ENCODE data around the gene ARNT2.

The ARNT2 gene

DNA sequence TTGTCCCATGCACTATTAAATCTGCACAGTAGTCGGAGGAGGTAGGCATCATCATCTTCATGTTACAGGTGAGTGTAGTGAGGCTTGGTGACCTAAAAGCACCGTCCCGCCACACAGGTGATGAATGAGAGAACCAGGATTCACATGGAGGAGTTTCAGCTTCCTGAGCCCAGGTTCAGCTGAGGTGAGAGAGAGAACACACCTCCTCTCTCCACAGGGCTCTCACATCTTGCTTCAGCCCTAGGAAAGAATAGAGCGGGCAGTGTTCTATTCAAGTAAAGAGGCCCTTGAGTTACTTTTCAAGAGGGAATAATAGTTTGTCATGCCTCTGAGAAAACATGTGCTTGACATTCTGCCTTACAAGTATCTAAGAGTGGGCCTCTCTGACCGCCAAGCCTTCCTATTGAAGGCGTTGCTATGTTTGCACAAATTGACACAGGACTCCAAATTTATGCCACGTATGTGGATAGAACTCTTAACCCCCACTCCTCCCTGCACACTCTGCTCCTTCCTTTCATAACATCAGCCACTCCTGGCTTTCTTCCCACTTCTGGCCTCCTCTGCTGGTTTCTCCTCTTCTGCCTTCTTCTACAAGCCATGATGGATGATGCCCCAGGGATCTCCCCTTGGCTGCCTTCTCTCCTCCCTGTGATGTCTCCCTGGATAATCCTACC lies 152.6 kb downstream of the ARNT2 start:
- no peak for DNase-seq (ENCODE audit: low read depth)

DNA sequence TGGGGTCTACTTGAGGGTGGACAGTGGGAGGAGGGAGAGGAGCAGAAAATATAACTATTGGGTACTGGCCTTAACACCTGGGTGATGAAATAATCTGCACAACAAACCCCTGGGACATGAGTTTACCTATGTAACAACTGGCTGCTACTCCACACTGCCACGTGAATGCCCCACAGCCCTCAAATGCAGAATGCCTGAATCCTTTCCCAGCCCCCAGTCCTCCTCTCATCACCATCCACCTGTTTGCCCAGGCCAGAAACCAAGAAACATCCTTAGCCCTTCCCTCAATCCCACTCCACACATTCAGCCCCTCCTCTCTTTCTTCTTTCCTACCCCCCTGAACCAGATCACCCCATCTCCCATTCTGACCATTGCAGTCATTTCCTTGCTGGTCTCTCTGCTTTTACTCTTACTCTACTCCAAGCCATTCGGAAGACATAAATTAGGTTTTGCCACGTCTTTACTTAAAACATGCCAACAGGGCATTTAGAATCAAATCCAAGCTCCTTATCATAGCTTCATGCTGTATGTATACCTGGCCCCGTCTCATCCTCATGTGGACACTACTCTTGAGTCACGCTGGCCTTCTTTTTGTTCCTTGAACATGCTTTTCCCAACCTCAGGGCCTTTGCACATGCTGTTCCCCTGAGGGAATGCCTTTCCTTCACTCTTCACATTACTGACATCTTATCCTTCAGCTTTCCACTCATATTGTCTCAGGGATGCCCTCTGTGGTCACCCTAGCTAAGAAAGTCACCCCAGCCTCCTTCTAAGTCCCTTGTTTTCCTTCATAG lies 153.5 kb downstream of the ARNT2 start:
- DNase-seq (ENCODE audit: low read depth), result no peak

DNA sequence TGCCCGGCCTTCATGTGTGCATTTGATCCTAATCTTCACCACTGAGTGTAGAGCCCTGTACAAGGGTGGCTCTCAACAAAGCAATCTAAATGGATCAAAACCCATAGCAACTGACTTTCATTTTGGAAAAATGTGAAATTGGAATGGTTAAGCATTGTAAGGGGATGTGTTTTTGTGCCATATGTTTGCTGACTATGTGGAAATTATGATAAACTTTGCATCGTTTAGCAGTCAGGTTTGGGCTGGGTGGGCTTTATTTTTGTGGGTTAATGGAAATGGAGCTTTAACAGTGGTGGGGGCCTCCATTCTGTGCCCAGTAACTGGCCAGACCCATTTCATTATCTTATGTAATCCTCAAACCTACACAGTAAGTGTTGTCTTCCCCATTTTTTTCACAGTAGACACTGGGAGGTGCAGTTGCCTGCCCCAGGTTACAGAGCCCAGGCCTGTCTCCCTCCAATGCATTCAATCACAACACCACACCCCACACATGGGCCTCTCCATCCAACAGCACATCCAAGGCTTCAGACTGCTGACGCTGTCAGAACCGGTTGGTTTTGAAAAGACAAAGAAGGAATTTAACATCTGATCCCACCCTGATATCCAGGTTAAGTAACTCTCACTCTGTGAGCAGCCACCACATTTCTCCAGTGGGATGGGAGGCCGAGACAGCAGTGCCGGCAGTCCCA lies 154.6 kb downstream of the ARNT2 start:
- no peak for DNase-seq (ENCODE audit: low read depth)

DNA sequence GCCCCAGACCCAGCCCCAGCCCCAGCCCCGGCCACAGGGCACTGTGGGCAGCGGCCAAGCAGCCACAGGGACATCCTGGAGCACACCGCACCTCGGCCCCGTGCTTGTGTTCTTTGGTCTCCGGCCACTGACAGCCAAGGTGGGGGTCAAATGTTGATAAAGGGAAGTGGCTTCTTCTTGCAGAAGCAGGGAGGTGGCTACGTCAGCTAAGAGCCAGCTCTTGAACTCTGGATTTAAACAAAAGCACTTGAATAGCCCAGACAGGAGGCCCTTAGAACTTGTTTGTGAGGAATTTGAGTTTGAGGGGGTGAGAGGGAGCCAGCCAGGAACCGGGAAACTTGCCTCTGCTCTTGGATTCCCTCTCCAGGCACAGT lies 155.1 kb downstream of the ARNT2 start:
- DNase-seq (ENCODE audit: low read depth), result no peak

DNA sequence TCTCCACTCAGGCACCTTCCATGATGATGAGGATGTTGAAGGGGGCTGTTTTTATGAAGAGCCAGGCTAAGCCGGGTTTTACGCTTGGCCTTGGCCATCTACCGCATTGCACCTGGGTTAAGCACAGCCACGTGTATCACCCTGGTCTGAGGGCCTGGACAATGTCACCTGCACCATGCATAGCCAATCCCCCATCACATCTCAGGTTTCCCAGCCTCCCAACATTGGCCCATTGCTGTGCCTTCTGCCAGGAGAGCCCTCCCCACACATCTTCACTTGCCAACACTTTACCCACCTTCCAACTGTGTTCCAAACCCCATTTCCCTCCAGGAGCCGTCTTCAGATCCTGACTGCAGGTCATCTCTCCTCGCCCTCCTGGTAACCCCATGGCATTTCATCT lies 155.6 kb downstream of the ARNT2 start:
- no peak for DNase-seq (ENCODE audit: low read depth)

DNA sequence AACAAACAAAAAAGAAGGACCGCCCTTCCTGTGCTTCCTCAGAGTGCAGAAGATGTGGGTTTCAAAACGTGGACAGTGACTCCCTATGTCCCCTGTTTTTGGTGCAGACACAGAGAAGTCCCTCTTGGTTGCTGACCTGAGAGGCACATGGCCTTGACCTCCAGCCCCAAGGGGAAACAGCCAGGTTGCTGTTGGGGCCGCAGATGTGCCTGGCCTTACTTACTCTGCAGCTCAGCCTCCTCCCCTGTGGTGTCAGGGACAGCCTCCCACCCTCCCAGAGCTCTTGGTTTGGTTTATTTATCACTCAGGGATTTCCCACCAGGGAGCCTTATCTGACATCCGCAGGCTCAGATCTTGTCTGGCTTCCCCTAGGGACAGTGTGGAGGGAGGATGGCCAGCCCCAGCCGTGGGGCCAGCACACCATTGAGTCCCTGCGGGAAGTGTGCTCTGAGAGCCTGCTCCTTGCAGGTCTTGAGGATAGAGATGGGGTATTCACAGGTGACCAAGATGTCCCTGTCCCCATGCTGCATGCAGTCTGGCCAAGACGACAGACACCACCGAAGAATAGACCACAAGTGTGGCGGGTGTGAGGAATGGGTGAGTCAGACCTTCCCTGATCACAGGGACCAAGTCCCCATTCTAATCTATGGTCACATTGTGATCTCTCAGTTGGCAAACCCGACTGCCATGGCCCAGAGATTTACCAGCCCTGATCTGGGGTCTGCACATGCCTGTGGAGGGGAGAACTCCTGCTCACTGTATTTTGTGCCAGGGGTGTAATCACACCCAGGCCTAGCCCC lies 156.6 kb downstream of the ARNT2 start:
- DNase-seq (ENCODE audit: low read depth), result no peak

DNA sequence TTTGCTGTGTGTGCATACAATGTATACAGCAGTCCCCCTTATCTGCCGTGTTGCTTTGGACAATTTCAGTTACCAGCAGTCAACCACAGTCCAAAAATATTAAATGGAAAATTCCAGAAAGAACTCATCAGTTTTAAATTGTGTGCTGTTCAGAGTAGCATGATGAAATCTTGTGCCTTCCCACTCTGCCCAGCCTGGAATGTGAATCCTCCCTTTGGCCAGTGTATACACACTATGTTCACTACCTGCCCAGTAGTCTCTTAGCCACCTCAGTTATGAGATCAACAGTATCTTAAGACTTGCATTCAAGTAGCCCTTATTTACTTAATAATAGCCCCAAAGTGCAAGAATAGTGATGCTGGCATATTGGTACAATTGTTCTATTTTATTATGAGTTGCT lies 157.3 kb downstream of the ARNT2 start:
- no peak for DNase-seq (ENCODE audit: low read depth)

DNA sequence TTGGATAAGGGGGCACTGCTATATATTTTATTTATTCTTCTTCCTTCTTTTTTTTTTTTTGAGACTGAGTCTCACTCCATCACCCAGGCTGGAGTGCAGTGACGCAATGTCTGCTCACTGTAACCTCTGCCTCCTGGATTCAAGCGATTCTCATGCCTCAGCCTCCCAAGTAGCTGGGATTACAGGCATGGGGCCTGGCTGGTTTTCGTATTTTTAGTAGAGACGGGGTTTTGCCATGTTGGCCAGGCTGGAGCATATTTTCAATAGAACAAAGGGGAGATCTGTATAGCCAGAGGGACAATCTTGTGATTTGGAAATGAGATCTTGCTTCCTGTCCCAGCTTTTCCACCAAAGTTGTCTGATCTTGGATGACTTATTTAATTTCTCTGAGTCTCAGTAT lies 157.9 kb downstream of the ARNT2 start:
- no peak for DNase-seq (ENCODE audit: low read depth)

DNA sequence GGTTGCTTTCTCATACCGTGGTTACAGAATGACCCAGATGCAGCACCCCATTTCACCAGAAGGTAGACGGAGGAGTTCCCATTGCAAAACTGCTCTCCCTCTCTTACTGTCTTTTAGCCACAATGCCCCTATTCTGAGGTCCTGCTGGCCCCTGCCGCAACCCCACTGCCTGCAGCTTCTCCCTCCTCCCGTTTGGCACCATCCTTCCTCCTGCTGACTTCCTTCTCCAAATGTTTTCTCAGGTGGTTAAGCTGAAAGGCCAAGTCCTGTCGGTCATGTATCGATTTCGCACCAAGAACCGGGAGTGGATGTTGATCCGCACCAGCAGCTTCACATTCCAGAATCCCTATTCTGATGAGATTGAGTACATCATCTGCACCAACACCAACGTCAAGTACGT lies 158.7 kb downstream of the ARNT2 start:
- no peak for DNase-seq (ENCODE audit: low read depth)

DNA sequence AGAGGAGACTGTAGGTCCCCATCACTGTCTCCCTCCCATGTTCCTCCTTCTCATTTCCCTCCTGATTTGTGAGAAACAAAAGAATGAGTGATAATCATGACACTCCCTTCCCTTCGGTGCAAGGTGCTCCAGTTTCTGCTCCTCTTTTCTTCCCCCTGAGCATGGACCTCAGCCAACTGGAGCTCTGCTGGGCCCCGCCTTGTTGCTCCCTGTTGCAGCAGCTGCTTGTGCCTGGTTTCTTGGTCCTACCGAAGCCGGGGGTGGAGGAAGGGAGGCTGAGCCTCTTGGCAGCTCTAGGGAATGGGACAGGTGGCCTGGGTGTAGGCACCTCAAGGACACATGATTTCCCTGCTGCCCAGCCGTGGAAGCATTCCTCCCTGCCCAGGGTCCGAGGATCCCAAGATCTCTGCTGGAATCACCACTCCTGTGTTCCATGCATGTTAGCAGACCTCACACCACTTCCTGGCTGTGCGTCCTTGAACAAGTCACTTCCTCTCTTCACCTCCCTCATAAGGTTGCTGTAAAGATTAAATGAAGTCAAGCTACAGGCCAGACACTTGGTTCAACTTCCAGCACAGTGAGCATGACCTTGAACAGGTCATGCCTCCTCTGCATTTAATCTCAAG lies 159.3 kb downstream of the ARNT2 start:
- DNase-seq (ENCODE audit: low read depth), result no peak

DNA sequence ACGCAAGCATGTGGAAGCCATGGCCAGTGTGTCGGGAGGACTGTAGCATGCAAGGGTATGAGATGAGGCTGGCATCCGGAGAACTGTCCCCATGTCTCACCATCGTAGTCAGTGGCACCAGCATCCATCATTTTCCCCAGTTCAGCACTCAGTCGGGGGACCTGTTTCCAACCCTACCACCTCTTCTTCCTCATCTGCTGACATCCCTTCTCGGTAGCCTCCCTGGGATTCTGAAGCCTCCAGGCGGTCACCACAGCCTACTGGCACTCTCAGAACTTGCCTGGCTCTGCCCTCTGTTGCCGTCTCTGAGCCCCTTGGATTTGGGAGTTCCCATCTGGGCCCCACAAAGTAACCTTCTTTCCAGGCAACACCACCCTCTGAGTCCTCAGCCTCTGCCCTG lies 159.9 kb downstream of the ARNT2 start:
- DNase-seq (ENCODE audit: low read depth), result no peak

DNA sequence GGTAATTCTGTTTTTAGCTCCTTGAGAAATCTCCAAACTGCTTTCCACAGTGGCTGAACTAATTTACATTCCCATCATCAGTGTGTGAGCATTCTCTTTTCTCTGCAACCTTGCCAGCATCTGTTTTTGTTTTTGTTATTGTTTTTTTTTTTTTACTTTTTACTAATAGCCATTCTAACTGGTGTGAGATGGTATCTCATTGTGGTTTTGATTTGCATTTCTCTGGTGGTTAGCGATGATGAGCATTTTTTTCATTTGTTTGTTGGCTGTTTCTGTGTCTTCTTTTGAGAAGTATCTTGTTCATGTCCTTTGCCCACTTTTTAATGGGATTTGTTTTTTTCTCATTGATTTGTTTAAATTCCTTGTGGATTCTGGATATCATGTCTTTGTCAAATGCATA lies 161.2 kb downstream of the ARNT2 start:
- DNase-seq (ENCODE audit: low read depth), result no peak

DNA sequence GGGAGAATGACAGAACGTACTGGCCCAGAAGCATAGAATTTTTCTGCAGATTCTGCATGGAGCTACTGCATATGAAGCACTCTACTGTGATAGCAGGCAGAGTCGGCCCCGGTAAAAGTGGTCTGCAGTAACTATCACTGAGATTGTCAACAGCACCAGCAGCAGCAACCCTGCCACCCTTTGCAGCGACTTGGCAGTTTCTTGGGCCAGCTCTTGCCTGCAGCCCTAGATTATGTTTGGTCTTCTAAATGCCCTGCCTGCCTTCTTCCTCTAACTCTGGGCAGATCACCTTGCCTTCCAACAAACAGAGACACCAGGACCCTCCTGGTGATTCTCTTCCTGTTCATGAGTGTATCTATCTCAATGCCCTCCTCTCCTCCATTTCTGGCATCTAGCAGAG lies 161.8 kb downstream of the ARNT2 start:
- no peak for DNase-seq (ENCODE audit: low read depth)

DNA sequence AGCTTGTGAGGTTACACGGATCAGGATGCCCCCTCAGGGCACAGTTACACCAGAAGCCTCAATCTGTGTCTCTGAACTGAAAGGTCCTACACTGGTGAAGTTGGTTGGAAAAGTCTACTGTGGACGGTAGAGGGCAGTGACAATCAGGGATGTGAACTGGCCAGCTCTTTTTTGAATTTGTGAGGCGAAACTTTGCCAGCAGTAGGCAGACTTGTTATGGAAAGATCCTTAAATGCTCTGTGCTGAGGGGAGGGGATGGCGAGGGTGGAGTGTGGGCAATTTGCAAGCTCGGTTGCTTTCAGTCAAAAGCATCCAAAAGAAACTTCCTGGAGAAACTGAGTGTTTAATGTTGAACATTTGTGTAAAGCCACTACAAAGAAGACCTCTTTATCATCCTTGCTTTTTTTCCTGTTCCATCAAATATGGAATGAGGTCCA lies 163.6 kb downstream of the ARNT2 start:
- no peak for DNase-seq (ENCODE audit: low read depth)

DNA sequence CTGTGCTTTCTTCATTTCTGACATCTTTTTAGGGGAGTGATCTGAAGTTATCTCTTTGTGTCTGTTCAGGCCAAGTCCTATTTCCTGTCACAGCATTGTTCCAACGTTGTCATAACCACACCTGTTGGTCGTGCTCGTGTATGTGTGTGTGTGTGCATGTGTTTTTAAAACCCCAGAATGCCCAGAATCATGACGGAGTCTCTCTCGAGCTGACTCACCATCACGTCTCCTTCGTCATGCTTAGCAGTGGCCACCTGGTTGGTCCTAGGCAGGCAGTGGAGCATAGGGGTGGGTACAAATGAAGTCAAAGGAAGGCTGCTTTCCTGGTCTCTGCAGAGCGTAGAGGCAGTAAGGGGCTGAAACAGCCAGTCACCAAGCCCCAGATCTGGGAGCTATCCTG lies 164.1 kb downstream of the ARNT2 start:
- DNase-seq (ENCODE audit: low read depth), result no peak

DNA sequence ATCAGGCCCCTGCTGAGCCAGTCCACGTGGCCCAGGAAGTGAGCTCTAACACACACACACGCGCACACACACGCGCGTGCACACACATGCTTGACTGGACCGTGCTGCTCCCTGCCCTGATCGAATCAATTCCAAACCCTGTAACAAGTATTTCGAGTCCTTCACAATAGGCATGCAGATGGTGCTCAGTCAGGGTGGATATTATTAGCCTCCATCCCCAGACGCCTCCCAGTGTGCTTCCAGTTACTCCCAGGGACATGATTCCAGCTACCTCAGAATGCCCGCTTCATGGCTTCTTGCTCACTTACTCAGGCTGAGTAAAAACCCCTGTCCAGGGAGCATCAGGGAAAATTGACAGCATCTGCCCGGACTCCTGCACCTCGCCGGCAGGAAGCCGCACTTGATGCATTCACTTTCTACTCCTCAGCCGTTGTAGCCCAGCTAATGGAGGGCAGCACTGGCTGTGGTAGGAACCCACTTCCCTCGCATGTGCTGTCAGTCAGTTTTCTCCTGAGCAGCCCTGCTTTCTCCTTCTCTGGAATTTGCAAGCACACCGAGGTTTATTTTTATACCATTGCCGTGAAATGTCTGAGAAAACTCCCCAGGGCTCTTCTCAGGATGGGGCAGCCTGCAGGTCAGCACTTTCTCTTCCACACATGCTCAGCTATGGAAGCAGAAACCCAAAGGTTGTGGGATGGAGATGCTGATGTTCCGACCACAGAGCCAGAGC lies 164.9 kb downstream of the ARNT2 start:
- DNase-seq (ENCODE audit: low read depth), result no peak

DNA sequence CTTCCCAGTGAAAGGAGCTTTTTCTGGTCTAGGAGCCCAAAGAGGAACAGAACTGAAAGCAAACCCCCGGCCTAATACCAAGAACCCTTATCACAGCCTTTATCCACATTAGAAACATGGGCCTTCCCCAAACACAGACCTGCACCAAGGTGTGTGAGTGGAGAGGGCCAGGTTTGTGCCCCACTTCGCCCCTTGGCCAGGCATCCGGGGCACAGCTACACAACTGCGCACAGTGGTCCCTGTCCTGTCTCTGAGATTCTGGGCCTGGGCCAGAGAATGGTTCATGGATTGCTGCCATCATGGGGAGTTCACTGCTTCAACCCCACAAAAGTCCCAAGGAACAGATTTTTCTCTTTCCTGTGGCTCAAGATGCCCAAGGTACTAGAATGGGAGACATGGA lies 165.5 kb downstream of the ARNT2 start:
- DNase-seq (ENCODE audit: low read depth), result no peak

DNA sequence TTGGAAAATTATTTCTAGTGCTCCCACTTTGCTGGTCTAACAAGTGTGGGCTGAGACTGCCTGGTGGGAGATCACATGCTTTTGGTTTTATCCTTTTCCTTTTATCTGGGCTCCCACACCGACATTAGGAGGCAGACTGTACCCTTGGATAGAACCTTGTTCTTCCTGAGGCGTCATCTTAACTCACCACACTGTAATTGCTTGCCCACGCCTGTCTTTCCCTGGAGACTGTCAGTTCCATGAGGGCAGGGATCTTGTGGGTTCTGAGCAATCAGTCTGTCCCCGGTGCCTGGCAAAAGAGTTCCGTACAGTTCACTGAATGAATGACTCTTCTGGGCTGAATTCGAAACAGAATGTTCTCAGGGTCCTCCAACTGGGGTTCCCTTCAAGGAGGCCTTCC lies 166.4 kb downstream of the ARNT2 start:
- DNase-seq (ENCODE audit: low read depth), result no peak

DNA sequence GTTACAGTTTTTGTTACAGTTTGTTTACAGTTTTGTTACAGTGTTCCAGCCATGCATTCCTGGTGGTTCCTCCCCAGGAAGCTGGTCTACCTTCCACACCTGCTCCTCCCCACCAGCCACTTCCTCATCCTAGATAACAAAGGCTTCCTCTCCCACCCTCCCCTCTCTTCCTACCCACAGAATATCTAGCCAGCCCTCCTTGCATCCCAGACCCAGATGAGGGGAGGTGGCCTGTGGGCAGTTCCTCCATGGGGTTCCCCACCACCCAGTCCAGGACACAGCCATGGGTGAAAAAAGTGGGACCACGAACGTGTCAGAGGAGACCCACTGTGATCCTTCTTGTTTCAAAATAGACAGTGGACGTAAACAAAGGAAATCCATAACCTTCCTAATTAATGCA lies 168.2 kb downstream of the ARNT2 start:
- no peak for DNase-seq (ENCODE audit: low read depth)

DNA sequence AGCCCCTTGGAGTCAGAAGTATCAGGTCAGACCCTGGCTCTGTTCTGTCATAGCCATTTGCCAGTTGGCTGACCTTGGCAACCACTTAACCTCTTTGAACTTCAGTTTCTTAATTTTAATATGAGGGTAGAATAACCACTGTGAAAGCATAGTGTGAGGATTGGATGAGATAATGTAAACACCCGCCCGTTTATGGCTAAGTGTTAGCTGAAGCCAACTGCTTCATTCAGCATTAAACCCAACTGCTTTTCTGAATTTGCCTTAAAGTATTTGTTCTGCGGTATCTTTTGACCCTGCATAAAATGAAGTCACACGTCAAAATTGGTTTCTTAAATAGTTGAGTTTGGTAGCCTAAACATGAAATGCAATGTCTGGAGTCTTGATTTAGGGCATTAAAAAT lies 169.4 kb downstream of the ARNT2 start:
- DNase-seq (ENCODE audit: low read depth), result no peak

DNA sequence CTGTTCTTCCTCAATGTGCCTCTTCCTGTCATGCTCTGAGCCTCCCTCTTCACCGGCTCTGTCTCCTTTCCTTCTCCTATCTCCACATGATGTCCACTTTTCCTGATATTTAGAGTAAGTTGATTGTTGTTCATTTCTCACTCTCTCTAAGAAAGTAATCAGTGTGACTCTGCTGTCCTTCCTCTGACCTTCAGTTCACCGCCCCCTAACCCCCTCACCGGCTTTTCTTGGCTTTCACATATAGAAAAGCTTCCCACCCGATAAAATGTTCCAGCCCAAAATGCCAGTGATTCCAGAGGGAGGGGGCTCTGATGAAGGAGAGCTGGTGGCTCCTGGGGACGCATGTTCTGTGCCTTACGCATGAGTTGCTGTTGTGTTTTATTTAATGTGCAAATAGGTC lies 170.4 kb downstream of the ARNT2 start:
- no peak for DNase-seq (ENCODE audit: low read depth)
